ENCODE results near the gene MOB4.

Gene MOB4

GRCh38 chr2:197591339-197592072, 75.6 kb downstream of the MOB4 start:
- DNase-seq (ENCODE audit: low spot score), result no peak

GRCh38 chr2:197596766-197597165, 80.9 kb downstream of the MOB4 start:
- DNase-seq (ENCODE audit: low spot score), result peak; percentile 58

- DNase-seq (ENCODE audit: low spot score), result no peak
These were observed 81.3 kb downstream of the MOB4 start for GRCh38 chr2:197597166-197597565.

- no peak for DNase-seq (ENCODE audit: low spot score)
These were observed 82.6 kb downstream of the MOB4 start for GRCh38 chr2:197598450-197598849.

GRCh38 chr2:197599285-197599965, 83.6 kb downstream of the MOB4 start:
- DNase-seq (ENCODE audit: low spot score), result no peak

GRCh38 chr2:197600306-197600705, 84.4 kb downstream of the MOB4 start:
- no peak for DNase-seq (ENCODE audit: low spot score)

GRCh38 chr2:197601726-197602125, 85.9 kb downstream of the MOB4 start:
- DNase-seq (ENCODE audit: low spot score), result no peak

Data from globus pallidus (tissue), 1 donor.